Hepatocyte (in vitro differentiated cells): ENCODE measurements around the gene ADGRE3. TPM values are rescaled to one million over a fixed set of nuclear protein-coding genes. Genes with fewer than 3 reads are reported as not detected.

Experiments
- DNase-seq: peaks from one replicate; pipeline ENCODE4 v3.0.0-alpha.2; 2016; ENCODE audit warnings: low spot score
- H2AFZ ChIP-seq: fragments of 200-600 bp; sonication (generic); 2 replicates; pipeline ENCODE4 v1.6.0; 2016; ENCODE audit warnings: antibody characterized with exemption, mild to moderate bottlenecking
- H3K27ac ChIP-seq: fragments of 200-600 bp; sonication (generic); 2 replicates; pipeline ENCODE4 v1.5.1; 2016; ENCODE audit warnings: mild to moderate bottlenecking
- H3K27me3 ChIP-seq: fragments of 200-600 bp; sonication (generic); 2 replicates; pipeline ENCODE4 v1.6.1; 2016
- H3K36me3 ChIP-seq: fragments of 200-600 bp; sonication (generic); replicated peaks from 2 replicates; pipeline ENCODE4 v1.5.1; 2016; ENCODE audit warnings: low read depth; ENCODE audit not compliant: insufficient read depth
- H3K4me1 ChIP-seq: fragments of 200-600 bp; sonication (generic); 2 replicates; pipeline ENCODE4 v1.5.1; 2016; ENCODE audit warnings: mild to moderate bottlenecking, moderate library complexity; ENCODE audit not compliant: insufficient read depth
- H3K4me2 ChIP-seq: fragments of 200-600 bp; sonication (generic); 2 replicates; pipeline ENCODE4 v1.6.0; 2016
- H3K4me3 ChIP-seq: fragments of 200-600 bp; sonication (generic); 2 replicates; pipeline ENCODE4 v1.5.1; 2016; ENCODE audit warnings: mild to moderate bottlenecking
- H3K79me2 ChIP-seq: fragments of 200-600 bp; sonication (generic); 2 replicates; pipeline ENCODE4 v1.6.0; 2017; ENCODE audit warnings: mild to moderate bottlenecking
- H3K9me2 ChIP-seq: fragments of 200-600 bp; sonication (generic); replicated peaks from 2 replicates; pipeline ENCODE4 v1.6.0; 2017; ENCODE audit warnings: mild to moderate bottlenecking; ENCODE audit not compliant: insufficient read depth
- H3K9me3 ChIP-seq: fragments of 200-600 bp; sonication (generic); 2 replicates; pipeline ENCODE4 v1.5.1; 2016; ENCODE audit warnings: low read depth, mild to moderate bottlenecking
- H4K20me1 ChIP-seq: fragments of 200-600 bp; sonication (generic); 2 replicates; pipeline ENCODE4 v1.6.0; 2016; ENCODE audit warnings: mild to moderate bottlenecking; ENCODE audit not compliant: insufficient read depth, poor library complexity, severe bottlenecking
- EZH2 ChIP-seq: fragments of 200-600 bp; sonication (generic); IDR thresholded peaks from 2 replicates; pipeline ENCODE4 v1.6.1; 2016; ENCODE audit warnings: antibody characterized with exemption, mild to moderate bottlenecking, borderline replicate concordance
- EZH2phosphoT487 ChIP-seq: fragments of 200-600 bp; sonication (generic); IDR thresholded peaks from one replicate; pipeline ENCODE4 v1.6.1; 2018; ENCODE audit warnings: antibody characterized with exemption, mild to moderate bottlenecking, low read depth, moderate library complexity; ENCODE audit not compliant: unreplicated experiment, severe bottlenecking
- WGBS: methylation state at CpG from one replicate; pipeline ENCODE4 v1.1.6; 2016; ENCODE audit warnings: low lambda C conversion rate; ENCODE audit errors: missing lambda C conversion rate; 5-methylcytosine and 5-hydroxymethylcytosine counted together
- polyA plus RNA-seq: library from polyadenylated mRNA; unstranded; fragments of >200 nt; fragmentation: Nextera tagmentation; extraction: Ambion mirVana; gene quantifications from 2 replicates; pipeline ENCODE4 v1.2.1, GENCODE V29; 2016
- total RNA-seq: library from RNA; depleted of rRNA; stranded (reverse); fragments of >200 nt; gene quantifications from 2 replicates; pipeline ENCODE4 v1.2.3, GENCODE V29; 2014
- TF ChIP-seq, protein P1 (sequence below): fragments of 200-600 bp; sonication (generic); IDR thresholded peaks from 2 replicates; pipeline ENCODE4 v1.5.1; 2016; ENCODE audit warnings: antibody characterized with exemption, mild to moderate bottlenecking; ENCODE audit not compliant: poor library complexity

The ADGRE3 gene
- total and polyA plus RNA-seq, 2 experiments from 2014 or later, result not detected

- H4K20me1 ChIP-seq, result no peaks in the 10 kb centered on the region
- H3K4me2 ChIP-seq, result no peak overlapping the region
- H3K36me3 ChIP-seq, result no peaks in the 10 kb centered on the region
- no peaks in the 10 kb centered on the region for H3K9me3 ChIP-seq
- H3K27ac ChIP-seq, result no peak overlapping the region
- no peaks in the 10 kb centered on the region for H3K79me2 ChIP-seq
- no peak overlapping the region for H2AFZ ChIP-seq
- TF ChIP-seq EZH2 (no peak), EZH2phosphoT487 (no peak)
- TF ChIP-seq, protein P1, sequence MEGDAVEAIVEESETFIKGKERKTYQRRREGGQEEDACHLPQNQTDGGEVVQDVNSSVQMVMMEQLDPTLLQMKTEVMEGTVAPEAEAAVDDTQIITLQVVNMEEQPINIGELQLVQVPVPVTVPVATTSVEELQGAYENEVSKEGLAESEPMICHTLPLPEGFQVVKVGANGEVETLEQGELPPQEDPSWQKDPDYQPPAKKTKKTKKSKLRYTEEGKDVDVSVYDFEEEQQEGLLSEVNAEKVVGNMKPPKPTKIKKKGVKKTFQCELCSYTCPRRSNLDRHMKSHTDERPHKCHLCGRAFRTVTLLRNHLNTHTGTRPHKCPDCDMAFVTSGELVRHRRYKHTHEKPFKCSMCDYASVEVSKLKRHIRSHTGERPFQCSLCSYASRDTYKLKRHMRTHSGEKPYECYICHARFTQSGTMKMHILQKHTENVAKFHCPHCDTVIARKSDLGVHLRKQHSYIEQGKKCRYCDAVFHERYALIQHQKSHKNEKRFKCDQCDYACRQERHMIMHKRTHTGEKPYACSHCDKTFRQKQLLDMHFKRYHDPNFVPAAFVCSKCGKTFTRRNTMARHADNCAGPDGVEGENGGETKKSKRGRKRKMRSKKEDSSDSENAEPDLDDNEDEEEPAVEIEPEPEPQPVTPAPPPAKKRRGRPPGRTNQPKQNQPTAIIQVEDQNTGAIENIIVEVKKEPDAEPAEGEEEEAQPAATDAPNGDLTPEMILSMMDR, result no peak
- H3K4me3 ChIP-seq, result no peak overlapping the region
- no peaks in the 10 kb centered on the region for H3K9me2 ChIP-seq
- H3K27me3 ChIP-seq, result no peaks in the 10 kb centered on the region
- no peak for DNase-seq
- H3K4me1 ChIP-seq, result no peaks in the 10 kb centered on the region
- WGBS, result 56% methylated on average over 6 of the region's 6 CpGs
Measured at GRCh38 chr19:14659874-14660489, 14.7 kb downstream of the ADGRE3 start.

GRCh38 chr19:14655726-14656125, 18.9 kb downstream of the ADGRE3 start:
- Histone ChIP-seq H2AFZ (no peak overlapping the region), H3K27me3 (no peaks in the 10 kb centered on the region), H3K27ac (no peak overlapping the region), H4K20me1 (no peaks in the 10 kb centered on the region), H3K9me2 (no peaks in the 10 kb centered on the region), H3K4me2 (no peak overlapping the region), H3K4me1 (no peaks in the 10 kb centered on the region), H3K36me3 (no peaks in the 10 kb centered on the region), H3K9me3 (no peaks in the 10 kb centered on the region), H3K4me3 (no peak overlapping the region), H3K79me2 (no peaks in the 10 kb centered on the region)
- no peak for DNase-seq
- 72% methylated on average over 11 of the region's 11 CpGs for WGBS
- no peak for TF ChIP-seq EZH2phosphoT487
- TF ChIP-seq, protein P1, result no peak
- no peak for TF ChIP-seq EZH2

GRCh38 chr19:14654786-14655560, 19.7 kb downstream of the ADGRE3 start:
- no peaks in the 10 kb centered on the region for H4K20me1 ChIP-seq
- H3K9me2 ChIP-seq, result no peaks in the 10 kb centered on the region
- H3K4me1 ChIP-seq, result no peaks in the 10 kb centered on the region
- no peaks in the 10 kb centered on the region for H3K27me3 ChIP-seq
- no peak overlapping the region for H3K27ac ChIP-seq
- no peaks in the 10 kb centered on the region for H3K9me3 ChIP-seq
- H3K79me2 ChIP-seq, result no peaks in the 10 kb centered on the region
- DNase-seq, result no peak
- H2AFZ ChIP-seq, result no peak overlapping the region
- WGBS, result 52% methylated on average over 7 of the region's 7 CpGs
- no peaks in the 10 kb centered on the region for H3K36me3 ChIP-seq
- no peak for TF ChIP-seq EZH2phosphoT487
- TF ChIP-seq, protein P1, result no peak
- no peak overlapping the region for H3K4me2 ChIP-seq
- H3K4me3 ChIP-seq, result no peak overlapping the region
